NCI-H510A treated with DMSO at 0.1 percent for 48 hours (cell line): Measurements from ENCODE around the gene SLC16A3.
"Not testable (repeated sequence)": the region's sequence is repeated elsewhere in the genome, so short reads cannot be mapped to it uniquely, and the experiment has no call there.

ENCODE experiments used
- DNase-seq: peaks from one replicate; lab custom pipeline; 2025; lab: John Stamatoyannopoulos, UW

SLC16A3 gene

DNA sequence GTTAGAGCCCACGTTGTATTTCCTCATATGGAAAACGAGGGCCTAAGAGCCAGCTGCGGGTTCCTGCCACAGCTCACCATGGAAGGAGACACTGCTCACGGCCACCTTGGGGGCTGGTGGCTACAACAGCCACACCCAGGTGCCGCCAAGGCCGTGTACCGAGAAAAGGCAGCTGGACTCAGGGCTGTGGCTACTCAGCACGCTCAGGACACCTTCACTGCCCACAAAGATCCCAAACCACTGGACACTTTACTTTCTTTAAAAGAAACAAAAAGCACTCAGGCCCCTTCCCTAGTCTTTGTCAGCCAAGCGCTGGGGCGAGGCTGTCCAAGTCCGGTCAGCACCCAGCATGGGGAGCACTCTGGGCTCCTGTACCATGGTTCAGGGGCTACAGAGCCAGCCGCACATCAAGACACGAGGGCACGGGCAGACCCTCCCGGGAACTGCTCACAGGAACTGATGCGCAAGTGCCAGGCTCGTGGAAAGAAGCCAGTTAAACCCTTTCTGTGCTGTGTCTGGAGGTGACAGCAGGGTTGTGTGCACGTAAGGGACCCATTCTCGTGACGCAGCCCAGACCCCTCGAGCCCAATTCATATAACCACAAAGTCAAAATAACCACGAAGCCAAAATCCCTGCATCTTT lies 18.5 kb downstream of the SLC16A3 start:
- no peak for DNase-seq

DNA sequence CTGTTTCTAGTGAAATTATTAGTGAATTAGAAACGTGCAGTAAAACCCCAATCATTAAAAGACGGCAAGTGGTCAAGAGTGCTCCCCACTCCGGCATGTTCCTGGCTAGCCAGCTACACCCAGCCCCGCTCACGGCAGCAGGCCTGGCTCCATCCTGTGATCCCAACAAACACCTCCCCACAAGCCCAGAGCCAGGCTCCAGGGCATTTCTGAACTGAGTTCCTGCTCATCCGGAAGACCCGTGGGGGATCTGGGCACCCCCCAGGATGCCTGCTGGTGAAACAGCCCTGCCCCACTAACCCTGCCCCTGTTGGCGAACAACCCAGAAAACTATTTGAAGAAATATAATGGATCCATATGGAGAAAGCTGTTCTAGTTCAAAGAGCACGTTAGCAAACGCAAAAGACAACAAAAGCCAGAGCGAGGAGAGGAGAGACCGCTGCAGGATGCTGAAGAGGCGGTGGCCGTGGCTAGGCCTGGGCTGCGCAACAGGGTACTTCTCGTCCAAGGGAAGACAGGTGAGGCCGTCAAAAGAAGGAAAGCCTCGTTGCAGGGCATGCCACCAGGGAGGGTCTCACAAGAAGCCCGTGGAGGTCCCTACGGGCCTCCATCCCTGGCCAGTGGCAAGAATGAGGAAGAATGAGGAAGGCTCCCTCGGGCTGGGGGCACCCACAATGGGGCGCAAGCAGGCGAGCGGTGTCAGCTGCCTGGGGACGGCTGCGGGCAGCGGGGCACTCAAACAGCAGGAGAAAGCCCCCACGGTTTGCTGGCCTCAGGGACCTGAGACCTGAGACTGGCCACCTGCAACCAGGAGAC lies 19.2 kb downstream of the SLC16A3 start:
- no peak for DNase-seq

DNA sequence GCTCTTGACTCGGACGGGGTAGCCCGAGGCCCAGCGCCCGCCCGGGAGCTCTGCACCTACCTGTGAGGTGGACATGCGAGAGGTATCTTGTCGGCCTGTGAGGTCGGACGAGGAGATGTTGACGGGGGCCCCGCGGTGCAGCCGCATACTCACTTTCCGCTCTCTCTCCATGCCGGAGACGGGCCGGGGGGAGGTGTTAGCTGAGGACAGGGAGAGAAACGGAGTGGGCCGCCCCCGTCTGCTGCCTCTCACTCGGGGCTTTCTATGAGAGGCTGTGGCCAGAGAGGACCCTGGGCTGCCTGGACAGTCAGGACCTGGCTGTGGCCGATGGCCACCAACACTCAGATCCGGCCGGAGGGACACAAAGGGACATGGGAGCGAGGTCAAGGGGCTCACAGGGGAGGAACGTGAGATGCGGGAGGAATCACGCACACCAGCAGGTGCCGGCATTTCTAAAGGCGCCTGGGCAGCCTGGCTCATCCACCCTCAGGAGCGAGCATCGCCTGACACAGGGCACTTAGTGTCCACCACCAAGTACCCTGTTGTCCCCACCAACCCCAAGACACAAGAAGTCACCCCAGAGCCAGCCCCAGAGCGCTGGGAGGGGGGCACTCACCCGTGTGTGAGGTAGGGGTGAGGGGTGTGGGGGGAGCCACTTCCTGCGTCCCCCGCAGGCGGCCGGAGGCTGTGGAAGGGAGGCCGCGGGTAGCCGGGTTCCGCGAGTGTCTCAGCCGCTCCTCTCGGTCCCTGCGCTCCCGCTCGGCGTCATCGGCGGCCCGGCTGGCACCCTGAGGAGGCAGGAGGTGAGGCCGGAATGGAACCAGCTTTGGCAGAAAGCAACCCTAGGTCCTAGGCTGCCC lies 20.2 kb downstream of the SLC16A3 start:
- DNase-seq = no peak

DNA sequence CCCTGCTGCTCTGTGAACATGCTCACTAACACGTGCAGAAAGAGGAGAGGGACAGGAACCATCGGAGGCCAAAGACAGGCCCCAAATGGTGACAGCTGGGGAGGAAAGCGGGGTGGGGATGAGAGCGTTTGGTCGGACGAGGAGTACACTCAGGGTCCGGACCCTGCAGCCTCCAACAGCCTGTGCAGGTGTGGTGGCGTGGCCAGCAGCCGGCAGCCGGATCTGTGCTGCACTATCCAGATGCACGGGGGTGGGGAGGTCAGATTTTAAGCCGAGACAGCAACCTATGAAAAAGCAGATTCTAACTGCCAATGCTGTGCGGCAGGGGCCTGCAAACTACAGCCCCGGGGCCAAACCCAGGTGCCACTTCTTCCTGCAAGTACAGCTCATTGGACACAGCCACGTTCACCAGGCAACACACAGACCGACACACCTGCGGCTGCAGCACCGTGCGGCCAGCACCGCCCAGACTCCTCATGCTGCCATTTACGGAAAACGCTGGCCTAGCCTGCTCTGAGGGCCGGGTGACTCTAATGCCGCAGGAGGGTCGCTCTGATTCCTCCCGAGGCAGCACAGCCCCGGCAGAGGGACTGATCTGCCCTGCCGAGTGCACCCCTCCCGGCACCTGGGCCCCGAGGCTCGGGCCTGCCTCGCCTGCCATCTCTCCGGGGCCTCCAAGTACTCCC lies 21.2 kb downstream of the SLC16A3 start:
- no peak for DNase-seq

- DNase-seq = no peak
Observed at GRCh38 chr17:82250868-82251500, 22.1 kb downstream of the SLC16A3 start.

DNA sequence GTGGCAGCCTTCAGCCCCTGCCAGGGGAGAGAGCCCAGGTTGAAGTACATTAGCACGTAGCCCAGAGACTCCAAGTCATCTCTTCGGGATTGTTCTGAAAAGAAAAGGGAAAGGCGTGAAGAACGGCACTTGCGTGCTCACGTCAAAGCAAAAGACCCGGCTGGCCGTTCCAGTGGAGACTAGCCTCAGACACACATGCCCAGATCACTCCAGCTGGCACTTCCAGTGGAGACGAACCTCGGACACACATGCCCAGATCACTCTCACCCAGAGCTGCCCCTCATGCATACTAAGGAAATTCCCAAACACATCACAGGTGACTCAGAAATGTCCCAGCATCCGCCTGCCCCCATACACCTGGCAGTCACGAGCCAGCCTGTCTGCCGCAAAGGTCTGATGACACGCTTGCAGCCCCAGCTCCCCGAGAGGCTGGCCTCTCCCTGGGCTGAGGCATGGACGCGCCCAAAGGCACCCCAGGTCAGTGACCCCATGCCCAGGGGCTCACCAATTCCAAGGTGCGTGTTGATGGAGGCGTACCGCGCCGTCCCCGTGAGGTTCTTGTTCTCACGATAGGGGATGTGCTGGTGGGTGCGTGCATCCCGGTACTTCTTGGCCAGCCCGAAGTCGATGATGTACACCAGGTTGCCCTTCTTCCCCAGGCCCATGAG lies 23.8 kb downstream of the SLC16A3 start:
- DNase-seq = no peak

GRCh38 chr17:82253179-82253544 lies 24.3 kb downstream of the SLC16A3 start:
- no peak for DNase-seq

GRCh38 chr17:82254096-82254495 lies 25.3 kb downstream of the SLC16A3 start:
- DNase-seq = not testable (repeated sequence)

- not testable (repeated sequence) for DNase-seq
Observed at GRCh38 chr17:82254746-82255145, 25.9 kb downstream of the SLC16A3 start.

DNA sequence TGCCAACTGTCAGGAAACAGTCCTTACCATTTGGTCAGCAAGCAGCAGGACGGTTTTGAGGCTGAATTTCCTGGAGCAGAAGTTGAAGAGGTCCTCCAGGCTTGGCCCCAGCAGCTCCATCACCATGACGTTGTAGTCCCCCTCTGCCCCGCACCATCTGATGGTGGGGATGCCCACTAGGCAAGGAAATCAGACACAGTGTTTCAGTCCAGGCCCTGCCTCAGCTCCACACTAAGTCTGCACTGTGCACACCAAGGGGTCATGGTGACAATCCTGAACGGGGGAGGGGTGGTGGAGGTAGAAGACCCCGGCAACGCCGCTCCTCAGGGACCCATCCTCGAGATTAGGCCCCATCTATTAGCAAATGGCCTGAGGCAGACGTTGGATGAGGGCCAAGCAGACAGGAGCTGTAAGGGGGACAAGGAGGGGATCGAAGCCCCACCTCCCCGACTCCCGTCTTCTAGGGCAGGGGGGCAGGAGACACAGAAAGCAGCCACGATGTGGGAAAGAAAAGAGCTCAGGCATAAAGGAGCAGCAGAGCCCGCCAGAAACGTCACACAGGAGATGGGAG lies 26.6 kb downstream of the SLC16A3 start:
- no peak for DNase-seq

- no peak for DNase-seq
Observed at GRCh38 chr17:82256242-82256885, 27.5 kb downstream of the SLC16A3 start.

- no peak for DNase-seq
Observed at GRCh38 chr17:82257473-82257872, 28.6 kb downstream of the SLC16A3 start.

- DNase-seq = no peak
Observed at GRCh38 chr17:82258555-82258954, 29.7 kb downstream of the SLC16A3 start.

- not testable (repeated sequence) for DNase-seq
Observed at GRCh38 chr17:82259972-82260961, 31.4 kb downstream of the SLC16A3 start.

DNA sequence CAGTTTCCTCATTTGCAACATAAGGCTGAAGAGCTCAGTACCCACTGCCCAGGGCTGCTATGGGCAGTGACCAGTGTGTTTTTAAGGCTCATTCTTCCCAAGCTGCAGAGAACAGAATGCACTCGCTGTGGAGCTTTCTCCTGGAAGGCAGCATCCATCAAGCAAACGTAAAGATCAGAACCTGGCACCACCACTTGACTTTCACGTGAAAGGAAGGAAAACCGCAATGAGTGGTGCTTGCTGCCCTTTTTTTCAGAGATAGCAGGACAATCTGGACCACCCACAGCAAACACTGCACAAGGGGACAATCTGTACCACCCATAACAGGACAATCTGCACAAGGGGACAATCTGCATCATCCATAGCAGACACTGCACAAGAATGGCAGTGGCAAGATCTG lies 33.5 kb downstream of the SLC16A3 start:
- DNase-seq = no peak

DNA sequence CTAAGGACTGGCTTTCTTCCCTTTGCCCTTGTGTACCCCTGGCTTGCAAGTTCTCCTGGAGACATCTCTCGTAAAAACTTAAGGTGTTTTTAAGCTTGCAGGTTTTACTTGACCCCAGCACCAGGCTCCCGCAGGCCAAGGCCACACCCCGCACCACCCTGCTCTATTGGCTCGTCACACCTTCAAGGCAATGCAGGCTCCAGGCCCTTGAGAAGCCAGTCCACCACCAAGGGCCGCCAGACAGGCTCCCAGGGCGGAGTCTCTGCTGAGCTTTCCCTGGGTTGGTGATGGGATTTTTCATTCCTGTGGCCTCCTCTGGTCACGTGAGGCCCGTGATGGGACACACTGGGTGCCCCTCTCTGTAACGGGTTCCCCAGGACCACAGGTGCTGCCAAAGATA lies 34.8 kb downstream of the SLC16A3 start:
- DNase-seq = no peak

- DNase-seq = no peak
Observed at GRCh38 chr17:82266142-82266541, 37.3 kb downstream of the SLC16A3 start.

GRCh38 chr17:82267575-82268379 lies 38.9 kb downstream of the SLC16A3 start:
- DNase-seq = no peak
